Endothelial cell of umbilical vein (primary cell): ENCODE results near the gene CTBP2. TPM values are rescaled to one million over a fixed set of nuclear protein-coding genes. Genes with fewer than 3 reads are reported as not detected.

Experiments
- BruUV-seq: library from RNA; stranded (reverse); fragments of 400-500 nt; replicated peaks from 2 replicates; lab custom pipeline; 2021; lab: Mats Ljungman, UMichigan
- CTCF ChIA-PET: fragments of 300-600, 350-600 bp; sonication (Branson Sonifier 250); formaldehyde crosslinking; loops from one replicate; lab custom pipeline; 2021; ENCODE audit warnings: antibody characterized with exemption, inconsistent platforms; lab: Charles Lee
- POLR2A ChIA-PET: fragments of 300-600, 350-600 bp; sonication (Branson Sonifier 250); formaldehyde crosslinking; loops from one replicate; lab custom pipeline; 2021; ENCODE audit warnings: antibody characterized with exemption, inconsistent platforms; lab: Charles Lee
- DNase-seq: peaks from one replicate; pipeline ENCODE4 v3.0.0-alpha.2; 2011; ENCODE audit warnings: low read depth, low spot score
- FAIRE-seq: peaks from 2 replicates; lab custom pipeline; 2011; peaks lifted over from hg19 to GRCh38; lab: Jason Lieb, UNC
- H2AFZ ChIP-seq: 2 replicates; pipeline ENCODE4 v1.6.0; 2012; ENCODE audit warnings: low read depth, low read length, control low read depth, inconsistent platforms
- H3K27ac ChIP-seq: 2 replicates; pipeline ENCODE4 v1.5.1; 2011; ENCODE audit warnings: low read depth, mild to moderate bottlenecking, control low read depth, low read length, moderate library complexity; ENCODE audit not compliant: insufficient read depth
- H3K27me3 ChIP-seq, 2 experiments: 2 replicates each; pipeline versions ENCODE4 v1.6.0 to v1.6.1; 2011; ENCODE audit warnings: low read length in 2 of 2, mixed read lengths in 1 of 2; ENCODE audit not compliant: control insufficient read depth in 2 of 2, insufficient read depth in 2 of 2
- H3K36me3 ChIP-seq, 2 experiments: 2 replicates in 1 of 2; 3 replicates in 1 of 2; pipeline ENCODE4 v1.5.1; 2011; ENCODE audit warnings: low read length in 2 of 2, mild to moderate bottlenecking in 1 of 2, moderate library complexity in 1 of 2; ENCODE audit not compliant: control insufficient read depth in 2 of 2, insufficient read depth in 2 of 2; ENCODE audit errors: extremely low read depth in 1 of 2
- H3K4me1 ChIP-seq: 3 replicates; pipeline ENCODE4 v1.5.1; 2011; ENCODE audit warnings: mild to moderate bottlenecking, low read length; ENCODE audit not compliant: control insufficient read depth, insufficient read depth; ENCODE audit errors: extremely low read depth
- H3K4me2 ChIP-seq: 2 replicates; pipeline ENCODE4 v1.6.1; 2011; ENCODE audit warnings: low read length, control low read depth, mixed read lengths; ENCODE audit not compliant: insufficient read depth
- H3K4me3 ChIP-seq, 3 experiments: fragments of 200-600 bp in 1 of 3; sonication (generic), shearing (Covaris generic) in 1 of 3; replicated peaks in 1 of 3; 2 replicates each; pipeline ENCODE4 v1.5.1; 2011 to 2016; ENCODE audit warnings: control low read depth in 3 of 3, low read length in 3 of 3, mild to moderate bottlenecking in 2 of 3, inconsistent platforms in 1 of 3, low read depth in 1 of 3, moderate library complexity in 1 of 3; ENCODE audit not compliant: insufficient read depth in 1 of 3
- H3K79me2 ChIP-seq: 2 replicates; pipeline ENCODE4 v1.6.0; 2012; ENCODE audit warnings: low read length, inconsistent platforms; ENCODE audit not compliant: control insufficient read depth, insufficient read depth
- H3K9ac ChIP-seq: replicated peaks from 2 replicates; pipeline ENCODE3; 2011; ENCODE audit warnings: low read length, control low read depth; ENCODE audit not compliant: insufficient read depth; ENCODE audit errors: extremely low read depth
- H3K9me1 ChIP-seq: replicated peaks from 3 replicates; pipeline ENCODE4 v1.6.0; 2011; ENCODE audit warnings: mild to moderate bottlenecking, low read length; ENCODE audit not compliant: control insufficient read depth, insufficient read depth; ENCODE audit errors: extremely low read depth
- H3K9me3 ChIP-seq: replicated peaks from 2 replicates; pipeline ENCODE4 v1.5.1; 2012; ENCODE audit warnings: low read length, inconsistent platforms; ENCODE audit not compliant: control insufficient read depth, insufficient read depth
- H4K20me1 ChIP-seq: replicated peaks from 2 replicates; pipeline ENCODE3; 2011; ENCODE audit warnings: mild to moderate bottlenecking, low read length; ENCODE audit not compliant: control insufficient read depth, insufficient read depth; ENCODE audit errors: extremely low read depth
- CTCF ChIP-seq, 2 donors: IDR thresholded peaks; 1 replicate in 1 of 2; 2 replicates in 1 of 2; pipeline ENCODE4 v1.5.1; 2011; ENCODE audit warnings: low read length in 2 of 2, mild to moderate bottlenecking in 2 of 2, moderate library complexity in 2 of 2, control low read depth in 1 of 2, inconsistent platforms in 1 of 2, low read depth in 1 of 2; ENCODE audit not compliant: insufficient read depth in 1 of 2; ENCODE audit errors: extremely low read depth in 1 of 2
- FOS ChIP-seq: IDR thresholded peaks from 2 replicates; pipeline ENCODE4 v1.6.1; 2011; ENCODE audit warnings: mild to moderate bottlenecking, low read length, moderate library complexity, borderline replicate concordance; ENCODE audit not compliant: insufficient read depth
- GATA2 ChIP-seq: IDR thresholded peaks from 2 replicates; pipeline ENCODE4 v1.7.0; 2011; ENCODE audit warnings: low read depth, mild to moderate bottlenecking, moderate library complexity, mixed read lengths, low read length; ENCODE audit not compliant: insufficient read length, insufficient read depth
- MYC ChIP-seq: IDR thresholded peaks from one replicate; pipeline ENCODE4 v1.6.1; 2011; ENCODE audit warnings: mild to moderate bottlenecking, low read depth, low read length
- POLR2A ChIP-seq: IDR thresholded peaks from 2 replicates; pipeline ENCODE4 v1.6.1; 2012; ENCODE audit warnings: low read depth, mild to moderate bottlenecking, control low read depth, low read length
- POLR2AphosphoS5 ChIP-seq: IDR thresholded peaks from 2 replicates; pipeline ENCODE4 v1.6.1; 2012; ENCODE audit warnings: low read depth, mild to moderate bottlenecking, control low read depth, low read length, moderate library complexity; ENCODE audit not compliant: insufficient read depth
- dilution Hi-C: fragments of 300-500 bp; cut with MboI; formaldehyde crosslinking; loops from one replicate; pipeline ENCODE4 v1.15.0; 2019; ENCODE audit warnings: low sequenced_read_pairs; ENCODE audit not compliant: extremely low pct_ligation_motif_present
- intact Hi-C: fragments of 100-400 bp; cut with micrococcal nuclease; formaldehyde crosslinking; loops from one replicate; pipeline ENCODE4 v1.10.0; 2022
- polyA plus RNA-seq, 4 experiments: library from polyadenylated mRNA; depleted of rRNA in 3 of 4; stranded (reverse) in 3 of 4; unstranded in 1 of 4; fragments of >200 nt; gene quantifications; 2 replicates each; pipeline versions ENCODE4 v1.2.1 to v1.2.3, GENCODE V29; 2011 to 2012; ENCODE audit warnings: missing spikeins in 1 of 4
- total RNA-seq: library from RNA; stranded (reverse); gene quantifications from 2 replicates; pipeline ENCODE4 v1.2.3, GENCODE V29; 2021

The CTBP2 gene
- total and polyA plus RNA-seq, 2 donors (not counting 3 experiments of a cell fraction or from before 2014, with no cell fraction given) = 118 to 128 TPM

GRCh38 chr10:125003901-125004467 is 156.4 kb downstream of the CTBP2 start:
- no peaks in the 10 kb centered on the region for H3K27me3 ChIP-seq
- H3K9me1 ChIP-seq = no peaks in the 10 kb centered on the region
- no TSS peak for BruUV-seq
- H3K9me3 ChIP-seq = no peaks in the 10 kb centered on the region
- H4K20me1 ChIP-seq = no peaks in the 10 kb centered on the region
- intact Hi-C loops (no loop called here), dilution Hi-C loops (no loop called here)
- peaks cover 2 to 59% of the 10 kb centered on the region in 2 experiments for H3K36me3 ChIP-seq
- H3K4me2 ChIP-seq = no peak overlapping the region
- peaks cover 26% of the 10 kb centered on the region for H3K79me2 ChIP-seq
- no peak overlapping the region for H2AFZ ChIP-seq
- ChIA-PET POLR2A (no interaction called here), CTCF (interaction anchor here (2.8 kb wide), 1 partner anchor 11 kb away, joined by 18 read pairs; no protein-coding TSS in a partner anchor)
- H3K9ac ChIP-seq = no peak overlapping the region
- no peaks in the 10 kb centered on the region for H3K4me1 ChIP-seq
- TF ChIP-seq GATA2 (no peak), POLR2AphosphoS5 (no peak), POLR2A (no peak), FOS (no peak), CTCF (IDR thresholded peaks at IDR 0.05; ENCODE audit: extremely low read depth in 1 of 2, insufficient read depth in 1 of 2, low read depth in 1 of 2, low read length in 2 of 2) (no peak), MYC (no peak)
- H3K27ac ChIP-seq = no peak overlapping the region
- FAIRE-seq (no peak), DNase-seq (no peak)
- no peak overlapping the region for H3K4me3 ChIP-seq
